GM12878 (cell line): ENCODE data around the gene CSNK1A1. TPM values are rescaled to one million over a fixed set of nuclear protein-coding genes. Genes with fewer than 3 reads are reported as not detected.

Source experiments
- ATAC-seq: fragments of 200-7000 bp; cut with Tn5 transposase; 3 replicates; pipeline ENCODE4 v1.9.1; 2020; ENCODE audit warnings: mild to moderate bottlenecking, moderate library complexity
- BruUV-seq: library from RNA; stranded (reverse); fragments of 400-500 nt; replicated peaks from 2 replicates; lab custom pipeline; 2021; lab: Mats Ljungman, UMichigan
- CTCF ChIA-PET: fragments of 300-600 bp; sonication (Branson Sonifier 250); formaldehyde crosslinking; extraction: SDS; loops from one replicate; lab custom pipeline; 2021; ENCODE audit warnings: inconsistent platforms; lab: Yijun Ruan, JAX
- POLR2A ChIA-PET: fragments of 350-600 bp; formaldehyde crosslinking; extraction: SDS; loops from one replicate; lab custom pipeline; 2021; ENCODE audit warnings: inconsistent platforms; lab: Charles Lee
- RAD21 ChIA-PET: fragments of 300-600 bp; sonication (Branson Sonifier 250); formaldehyde crosslinking; loops from one replicate; lab custom pipeline; 2023; ENCODE audit warnings: antibody characterized with exemption; ENCODE audit not compliant: unreplicated experiment; lab: Charles Lee
- SMC1A ChIA-PET: fragments of 300-600 bp; sonication (Branson Sonifier 250); formaldehyde crosslinking; loops from one replicate; lab custom pipeline; 2023; ENCODE audit not compliant: unreplicated experiment, uncharacterized antibody; lab: Charles Lee
- DNase-seq: peaks from one replicate; pipeline ENCODE4 v3.0.0-alpha.2; 2011; ENCODE audit warnings: low read depth, low spot score
- FAIRE-seq: peaks from 3 replicates; lab custom pipeline; 2011; peaks lifted over from hg19 to GRCh38; lab: Jason Lieb, UNC
- H2AFZ ChIP-seq: 2 replicates; pipeline ENCODE4 v1.6.0; 2011; ENCODE audit warnings: low read depth, low read length, control low read depth; ENCODE audit not compliant: control insufficient read depth
- H3K27ac ChIP-seq: 2 replicates; pipeline ENCODE4 v1.5.1; 2011; ENCODE audit warnings: control low read depth; ENCODE audit not compliant: control insufficient read depth, insufficient read depth
- H3K27me3 ChIP-seq, 2 experiments: replicated peaks in 1 of 2; 2 replicates each; pipeline versions ENCODE4 v1.6.0 to v1.6.1; 2011; ENCODE audit warnings: low read length in 1 of 2; ENCODE audit not compliant: control insufficient read depth in 2 of 2, insufficient read depth in 2 of 2
- H3K36me3 ChIP-seq, 2 experiments: 2 replicates each; pipeline ENCODE4 v1.5.1; 2011; ENCODE audit warnings: low read length in 1 of 2; ENCODE audit not compliant: control insufficient read depth in 2 of 2, insufficient read depth in 2 of 2
- H3K4me1 ChIP-seq: 2 replicates; pipeline ENCODE4 v1.6.1; 2011; ENCODE audit warnings: mild to moderate bottlenecking, low read length, moderate library complexity, mixed read lengths; ENCODE audit not compliant: control insufficient read depth, insufficient read depth
- H3K4me2 ChIP-seq: 2 replicates; pipeline ENCODE4 v1.6.0; 2011; ENCODE audit warnings: control low read depth; ENCODE audit not compliant: control insufficient read depth, insufficient read depth
- H3K4me3 ChIP-seq: fragments of 200-600 bp; sonication (generic); 2 replicates; pipeline ENCODE4 v1.5.1; 2016
- H3K79me2 ChIP-seq: 2 replicates; pipeline ENCODE4 v1.6.0; 2011; ENCODE audit warnings: low read length; ENCODE audit not compliant: control insufficient read depth, insufficient read depth
- H3K9ac ChIP-seq: 2 replicates; pipeline ENCODE4 v1.8.0; 2011; ENCODE audit warnings: low read length, control low read depth, mixed read lengths; ENCODE audit not compliant: control insufficient read depth, insufficient read depth
- H3K9me3 ChIP-seq: replicated peaks from 3 replicates; pipeline ENCODE4 v1.5.1; 2011; ENCODE audit warnings: mild to moderate bottlenecking, low read length; ENCODE audit not compliant: control insufficient read depth, insufficient read depth
- H4K20me1 ChIP-seq: 2 replicates; pipeline ENCODE4 v1.6.0; 2011; ENCODE audit not compliant: control insufficient read depth, insufficient read depth
- CBX3 ChIP-seq: fragments of 200-600 bp; sonication (generic); IDR thresholded peaks from 2 replicates; pipeline ENCODE4 v1.6.1; 2016; ENCODE audit warnings: low read depth, borderline replicate concordance
- DPF2 ChIP-seq: fragments of 450-650 bp; IDR thresholded peaks from 2 replicates; pipeline ENCODE4 v1.6.1; 2017; ENCODE audit warnings: mild to moderate bottlenecking
- EP300 ChIP-seq, 2 experiments: fragments of 150-350 bp in 1 of 2; IDR thresholded peaks; 2 replicates each; pipeline ENCODE4 v1.6.1; 2011 to 2012; ENCODE audit warnings: low read depth in 2 of 2, low read length in 2 of 2, borderline replicate concordance in 1 of 2, improper control_type of control experiment in 1 of 2, inconsistent platforms in 1 of 2; ENCODE audit not compliant: control insufficient read depth in 1 of 2
- KDM1A ChIP-seq: fragments of 200-600 bp; sonication (generic); IDR thresholded peaks from 2 replicates; pipeline ENCODE4 v1.6.1; 2016; ENCODE audit warnings: borderline replicate concordance
- NFIC ChIP-seq: IDR thresholded peaks from 2 replicates; pipeline ENCODE4 v1.6.1; 2012; ENCODE audit warnings: low read depth, mild to moderate bottlenecking, inconsistent platforms, low read length, moderate library complexity
- RUNX3 ChIP-seq: IDR thresholded peaks from 2 replicates; pipeline ENCODE4 v1.6.1; 2012; ENCODE audit warnings: low read length, inconsistent platforms
- SMAD1 ChIP-seq: fragments of 450-650 bp; IDR thresholded peaks from 2 replicates; pipeline ENCODE4 v1.6.1; 2018; ENCODE audit warnings: mild to moderate bottlenecking, low read depth; ENCODE audit not compliant: partially characterized antibody
- SREBF2 ChIP-seq: IDR thresholded peaks from 2 replicates; pipeline ENCODE4 v1.6.1; 2012; ENCODE audit warnings: mild to moderate bottlenecking, low read length
- STAT1 ChIP-seq: fragments of 450-650 bp; conservative IDR thresholded peaks from 2 replicates; pipeline ENCODE4 v1.6.1; 2014; ENCODE audit warnings: antibody characterized with exemption, mild to moderate bottlenecking
- ZBTB4 ChIP-seq: fragments of 450-650 bp; formaldehyde crosslinking; IDR thresholded peaks from 2 replicates; pipeline ENCODE4 v1.4.0; 2022; ENCODE audit warnings: mild to moderate bottlenecking, moderate library complexity
- ZBTB40 ChIP-seq: fragments of 450-650 bp; IDR thresholded peaks from 2 replicates; pipeline ENCODE4 v1.6.1; 2016; ENCODE audit warnings: mild to moderate bottlenecking, moderate library complexity, borderline replicate concordance
- ZNF274 ChIP-seq: IDR thresholded peaks from one replicate; pipeline ENCODE4 v1.8.0; 2011; ENCODE audit not compliant: insufficient read length, insufficient read depth
- ZSCAN29 ChIP-seq: fragments of 450-650 bp; IDR thresholded peaks from 2 replicates; pipeline ENCODE4 v1.6.1; 2017; ENCODE audit warnings: mild to moderate bottlenecking, moderate library complexity
- ZZZ3 ChIP-seq: IDR thresholded peaks from 2 replicates; pipeline ENCODE4 v1.6.1; 2011; ENCODE audit warnings: low read depth; ENCODE audit not compliant: control insufficient read depth, insufficient read length
- WGBS: methylation state at CpG from one replicate; pipeline ENCODE4 v1.1.6; 2016; ENCODE audit warnings: low lambda C conversion rate; ENCODE audit not compliant: insufficient replicate concordance, insufficient coverage; ENCODE audit errors: missing lambda C conversion rate; 5-methylcytosine and 5-hydroxymethylcytosine counted together
- in situ Hi-C: fragments of 300-500 bp; cut with MboI; formaldehyde crosslinking; loops from 9 replicates; pipeline ENCODE4 v1.14.3; 2018; ENCODE audit warnings: mixed read lengths
- intact Hi-C: fragments of 100-400 bp; cut with micrococcal nuclease; formaldehyde crosslinking; loops from one replicate; pipeline ENCODE4 v1.14.2; 2022; ENCODE audit not compliant: unreplicated experiment
- polyA plus RNA-seq, 11 experiments: library from polyadenylated mRNA; depleted of rRNA in 4 of 11; unstranded in 6 of 11; stranded (reverse) in 5 of 11; fragments of >200 nt; fragmentation: Nextera tagmentation in 4 of 11; fragmentation: Illumina TruSeq in 1 of 11; extraction: Ambion mirVana in 4 of 11; extraction: Trizol in 1 of 11; gene quantifications; 1 replicate in 1 of 11; 2 replicates in 10 of 11; pipeline versions ENCODE4 v1.2.1 to v1.2.3, GENCODE V29; 2011 to 2016; ENCODE audit warnings: inconsistent platforms in 2 of 11, missing spikeins in 2 of 11, low read depth in 1 of 11
- total RNA-seq, 4 experiments: library from RNA; depleted of rRNA in 3 of 4; stranded (reverse); fragments of >200 nt in 3 of 4; fragmentation: Illumina TruSeq in 1 of 4; extraction: Trizol in 1 of 4; gene quantifications; 2 replicates each; pipeline versions ENCODE4 v1.2.1 to v1.2.3, GENCODE V29; 2013 to 2021

Gene CSNK1A1
- total and polyA plus RNA-seq, 10 of the 15 experiments (the other 5 are each of a cell fraction or from before 2014, with no cell fraction given): 53.3 to 155 (median 133) TPM

- Histone ChIP-seq H4K20me1 (no peaks in the 10 kb centered on the region), H3K79me2 (no peaks in the 10 kb centered on the region), H3K9ac (no peak overlapping the region), H3K4me3 (no peak overlapping the region), H3K9me3 (no peaks in the 10 kb centered on the region), H2AFZ (no peak overlapping the region), H3K4me1 (no peaks in the 10 kb centered on the region), H3K4me2 (no peak overlapping the region), H3K27me3 (no peaks in the 10 kb centered on the region), H3K36me3 (no peaks in the 10 kb centered on the region), H3K27ac (no peak overlapping the region)
- FAIRE-seq: no peak
- WGBS: 81% methylated on average over 2 of the region's 2 CpGs
- no TSS peak for BruUV-seq
- DNase-seq: no peak
- RAD21 ChIA-PET: interaction anchor here (1.6 kb wide), 1 partner anchor 177 kb away, joined by 3 read pairs; no protein-coding TSS in a partner anchor
- intact Hi-C loops: no loop called here
- CTCF ChIA-PET: interaction anchor here (5.3 kb wide), 1 partner anchor 118 kb away, joined by 68 read pairs; no protein-coding TSS in a partner anchor
- ATAC-seq: no peak
- SMC1A ChIA-PET: interaction anchor here (0.7 to 1.2 kb wide), 2 partner anchors 10 to 119 kb away, joined by 3 read pairs; no protein-coding TSS in a partner anchor
- in situ Hi-C loops: loop anchor here (5.0 kb wide), 1 partner anchor 117 kb away; no protein-coding TSS in a partner anchor
- TF ChIP-seq ZZZ3: no peak
- TF ChIP-seq EP300 (IDR thresholded peaks at IDR 0.05; ENCODE audit: borderline replicate concordance in 1 of 2, control insufficient read depth in 1 of 2, low read depth in 2 of 2, low read length in 2 of 2): no peak
- no peak for TF ChIP-seq DPF2
- TF ChIP-seq ZBTB4 (CRISPR knock-in tag): no peak
- TF ChIP-seq ZBTB40: no peak
- TF ChIP-seq ZSCAN29: no peak
- no peak for TF ChIP-seq ZNF274
- no peak for TF ChIP-seq SMAD1
- no peak for TF ChIP-seq RUNX3
- no peak for TF ChIP-seq SREBF2
- TF ChIP-seq NFIC: no peak
- TF ChIP-seq STAT1: no peak
- TF ChIP-seq KDM1A: no peak
- TF ChIP-seq CBX3: no peak
- POLR2A ChIA-PET: no interaction called here
Observed at GRCh38 chr5:149559706-149560105, 8.5 kb upstream of the CSNK1A1 start.
